ENCODE data around the gene IL22RA1.

The IL22RA1 gene

DNA sequence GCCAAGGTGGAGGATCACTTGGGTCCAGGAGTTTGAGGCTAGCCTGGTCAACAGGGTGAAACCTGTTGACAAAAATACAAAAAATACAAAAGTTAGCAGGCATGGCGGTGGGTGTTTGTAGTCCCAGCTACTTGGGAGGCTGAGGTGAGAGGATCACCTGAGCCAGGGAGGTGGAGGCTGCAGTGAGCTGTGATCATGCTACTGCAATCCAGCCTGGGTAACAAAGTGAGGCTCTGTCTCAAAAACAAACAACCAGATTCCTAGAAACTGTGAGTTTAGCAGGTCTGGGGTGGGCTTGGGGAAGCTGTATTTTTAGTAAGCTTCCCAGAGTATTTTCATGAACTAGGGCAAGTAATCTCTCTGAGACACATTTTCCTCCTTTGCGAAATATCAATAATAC, 25.8 kb downstream of the IL22RA1 start:
- no peak for DNase-seq (ENCODE audit: low read depth)
- TF ChIP-seq, protein P1, sequence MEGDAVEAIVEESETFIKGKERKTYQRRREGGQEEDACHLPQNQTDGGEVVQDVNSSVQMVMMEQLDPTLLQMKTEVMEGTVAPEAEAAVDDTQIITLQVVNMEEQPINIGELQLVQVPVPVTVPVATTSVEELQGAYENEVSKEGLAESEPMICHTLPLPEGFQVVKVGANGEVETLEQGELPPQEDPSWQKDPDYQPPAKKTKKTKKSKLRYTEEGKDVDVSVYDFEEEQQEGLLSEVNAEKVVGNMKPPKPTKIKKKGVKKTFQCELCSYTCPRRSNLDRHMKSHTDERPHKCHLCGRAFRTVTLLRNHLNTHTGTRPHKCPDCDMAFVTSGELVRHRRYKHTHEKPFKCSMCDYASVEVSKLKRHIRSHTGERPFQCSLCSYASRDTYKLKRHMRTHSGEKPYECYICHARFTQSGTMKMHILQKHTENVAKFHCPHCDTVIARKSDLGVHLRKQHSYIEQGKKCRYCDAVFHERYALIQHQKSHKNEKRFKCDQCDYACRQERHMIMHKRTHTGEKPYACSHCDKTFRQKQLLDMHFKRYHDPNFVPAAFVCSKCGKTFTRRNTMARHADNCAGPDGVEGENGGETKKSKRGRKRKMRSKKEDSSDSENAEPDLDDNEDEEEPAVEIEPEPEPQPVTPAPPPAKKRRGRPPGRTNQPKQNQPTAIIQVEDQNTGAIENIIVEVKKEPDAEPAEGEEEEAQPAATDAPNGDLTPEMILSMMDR (IDR thresholded peaks at IDR 0.05; ENCODE audit: control insufficient read depth, extremely low read depth, insufficient read depth), result no peak
- no peak overlapping the region for H3K4me3 ChIP-seq (ENCODE audit: low read depth, low read length)

DNA sequence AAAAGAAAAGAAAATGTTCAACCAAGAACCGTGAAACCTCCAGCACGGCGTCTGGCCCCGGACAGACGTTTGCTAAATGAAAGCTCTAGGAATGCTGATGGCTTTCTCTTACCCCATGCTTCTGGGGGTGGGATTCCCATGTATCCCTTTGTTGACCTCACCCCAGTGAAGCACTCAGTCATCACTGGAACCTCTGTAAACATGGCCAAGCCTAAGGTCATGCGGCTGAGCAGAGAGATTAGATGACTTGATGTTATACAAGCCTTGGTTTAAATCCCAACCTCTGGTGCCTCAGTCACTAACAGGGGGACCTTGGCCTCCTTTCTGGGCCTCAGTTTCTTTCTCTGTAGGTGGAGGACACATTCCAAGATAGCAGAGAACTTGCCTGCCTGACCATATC, 28.2 kb downstream of the IL22RA1 start:
- H3K4me3 ChIP-seq (ENCODE audit: low read depth, low read length), result no peak overlapping the region
- no peak for DNase-seq (ENCODE audit: low read depth)
- TF ChIP-seq, protein P1 (IDR thresholded peaks at IDR 0.05; ENCODE audit: control insufficient read depth, extremely low read depth, insufficient read depth), result no peak

DNA sequence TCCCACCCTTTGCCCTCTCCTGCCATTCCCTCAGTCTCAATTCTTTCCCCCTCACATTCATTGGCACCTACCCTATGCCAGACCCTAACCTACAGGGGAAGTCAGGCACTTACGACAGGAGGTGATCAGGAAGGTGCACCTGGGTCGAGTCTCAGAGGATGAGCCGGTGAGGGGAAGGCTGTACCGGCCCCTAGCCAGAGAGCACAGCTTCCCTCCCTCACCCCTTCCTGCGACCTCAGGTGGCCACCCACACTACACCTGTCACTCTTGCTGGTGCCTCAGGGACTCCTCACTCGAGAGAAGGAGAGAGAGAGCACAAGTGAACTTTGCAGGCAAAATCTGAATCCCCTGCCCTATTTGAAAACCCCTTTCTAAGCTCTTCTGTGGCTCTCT, 29.3 kb downstream of the IL22RA1 start:
- no peak overlapping the region for H3K4me3 ChIP-seq (ENCODE audit: low read depth, low read length)
- no peak for DNase-seq (ENCODE audit: low read depth)
- TF ChIP-seq, protein P1 (IDR thresholded peaks at IDR 0.05; ENCODE audit: control insufficient read depth, extremely low read depth, insufficient read depth), result no peak

DNA sequence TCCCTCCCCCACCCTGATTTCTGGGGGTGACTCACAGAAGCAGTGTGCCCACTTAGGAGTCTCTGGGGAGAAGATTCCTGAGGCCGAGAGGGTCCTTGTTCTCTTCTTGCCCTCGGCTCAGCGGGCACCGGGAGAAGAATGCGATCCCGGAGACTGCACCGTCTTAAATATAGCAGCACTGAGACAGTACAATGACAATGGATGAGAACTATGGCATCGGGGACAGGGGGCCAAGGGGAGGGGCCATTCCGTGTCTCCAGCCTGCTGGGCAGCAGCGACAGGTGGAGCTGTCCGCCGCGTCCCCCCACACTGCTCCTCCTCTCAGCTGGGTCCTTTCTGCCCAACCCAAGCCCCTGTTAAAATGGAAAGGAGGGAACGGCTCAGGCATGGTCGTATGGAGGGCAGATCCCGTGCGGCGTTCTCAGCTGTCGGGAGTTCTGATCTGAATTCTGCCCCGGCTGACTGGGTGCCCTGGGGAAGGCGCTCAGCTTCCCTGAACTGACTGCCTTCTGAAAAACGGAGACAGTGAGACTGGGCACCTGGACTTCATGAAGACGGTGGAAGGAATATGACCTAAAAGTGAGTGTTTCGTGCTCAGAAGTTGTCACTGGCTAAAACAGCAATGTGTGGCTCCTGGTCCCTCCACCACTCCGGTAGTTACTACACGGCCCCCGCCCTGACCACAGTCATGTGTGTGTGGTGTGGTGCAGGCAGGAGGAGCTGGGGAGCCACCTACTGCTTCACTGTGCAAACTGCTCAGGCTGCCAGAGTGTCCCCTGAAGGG, 30.8 kb downstream of the IL22RA1 start, which contains the start of gene MYOM3:
Gene MYOM3, minus strand, starts transcription at position 140 of the 784 bp plus-strand sequence. CDS start 3,499 bp downstream, outside the sequence.
- TF ChIP-seq, protein P1 (IDR thresholded peaks at IDR 0.05; ENCODE audit: control insufficient read depth, extremely low read depth, insufficient read depth), result peak; percentile 51
- no peak for DNase-seq (ENCODE audit: low read depth)
- H3K4me3 ChIP-seq (ENCODE audit: low read depth, low read length), result no peak within 1 kb of the TSS

DNA sequence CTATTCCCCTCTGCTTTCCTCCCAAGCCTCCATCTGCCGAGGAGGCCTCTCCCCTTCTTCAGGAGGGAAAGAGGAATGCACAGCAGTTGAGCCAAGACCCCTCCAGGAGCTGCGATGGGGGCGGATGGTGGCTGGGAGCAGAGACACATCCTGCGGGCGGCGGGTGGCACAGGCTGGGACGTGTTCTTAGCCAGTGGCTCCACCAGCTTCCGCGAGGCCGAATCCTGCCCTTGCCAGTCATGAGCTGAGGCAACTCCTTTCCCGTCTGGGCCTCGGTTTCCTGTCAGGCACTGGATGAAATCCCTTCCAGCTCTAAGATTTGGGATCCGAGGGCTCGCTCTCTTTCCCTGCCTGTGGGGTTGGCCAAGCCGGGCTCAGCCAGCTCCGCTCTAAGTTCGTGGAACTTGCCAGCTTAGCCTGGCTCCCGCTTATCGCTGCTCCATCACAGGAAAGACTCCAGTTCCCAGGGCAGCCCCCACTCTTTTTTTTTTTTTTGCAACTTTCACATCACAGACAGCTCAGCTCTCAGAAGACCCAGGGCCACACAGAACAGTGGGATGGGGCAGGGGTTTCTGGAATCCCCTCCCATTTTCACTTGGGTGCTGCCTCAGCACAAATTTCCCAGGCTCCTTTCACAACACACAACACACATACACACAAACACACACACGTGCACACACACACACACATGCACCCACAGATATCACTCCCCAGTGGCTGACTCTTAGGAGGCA, 31.5 kb downstream of the IL22RA1 start:
- DNase-seq (ENCODE audit: low read depth), result no peak
- TF ChIP-seq, protein P1 (IDR thresholded peaks at IDR 0.05; ENCODE audit: control insufficient read depth, extremely low read depth, insufficient read depth), result no peak
- no peak overlapping the region for H3K4me3 ChIP-seq (ENCODE audit: low read depth, low read length)

DNA sequence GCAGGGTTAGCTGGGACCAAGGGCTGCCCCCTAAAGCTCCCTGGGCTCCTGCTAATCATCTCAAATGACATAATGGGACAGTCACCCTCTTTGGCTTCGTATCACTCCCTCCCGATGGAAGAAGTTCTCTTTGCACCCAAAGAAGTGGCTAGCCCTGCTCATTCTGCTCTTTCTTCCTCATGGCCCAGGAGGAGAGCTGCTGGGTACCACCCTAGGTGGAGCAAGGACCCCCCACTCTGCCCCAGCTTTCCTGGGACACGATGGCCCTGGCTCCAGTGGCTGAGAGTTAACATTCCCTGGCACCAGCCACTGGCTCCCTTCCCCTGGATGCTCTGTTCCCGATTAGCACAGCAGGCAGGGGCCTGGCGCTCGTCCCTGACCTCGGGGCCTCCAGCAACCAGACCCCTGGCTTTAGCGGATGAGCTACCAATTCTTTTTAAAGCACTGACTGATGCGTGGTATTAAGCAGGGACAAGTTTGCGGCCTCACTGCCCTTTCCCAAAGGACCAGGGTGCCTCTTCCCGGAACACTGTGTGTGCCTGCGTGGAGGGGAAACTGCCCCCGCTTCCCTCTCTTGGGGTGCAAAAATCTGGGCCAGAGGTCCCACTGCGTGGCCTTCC, 32.2 kb downstream of the IL22RA1 start:
- DNase-seq (ENCODE audit: low read depth), result no peak
- H3K4me3 ChIP-seq (ENCODE audit: low read depth, low read length), result no peak overlapping the region
- TF ChIP-seq, protein P1 (IDR thresholded peaks at IDR 0.05; ENCODE audit: control insufficient read depth, extremely low read depth, insufficient read depth), result no peak

Data from LNCaP clone FGC (cell line).